Liver (tissue), 9 donors: ENCODE data around the gene USH2A. TPM values are rescaled to one million over a fixed set of nuclear protein-coding genes. Genes with fewer than 3 reads are reported as not detected.

Experiments
- DNase-seq: peaks from one replicate; pipeline ENCODE4 v3.0.0-alpha.2; 2017; ENCODE audit warnings: low spot score
- H3K27ac ChIP-seq, 2 donors: one replicate each; pipeline ENCODE4 v1.7.0; 2013; ENCODE audit warnings: inconsistent platforms in 2 of 2, low read length in 2 of 2, control low read depth in 1 of 2, low read depth in 1 of 2, mild to moderate bottlenecking in 1 of 2
- H3K27me3 ChIP-seq, 4 donors: one replicate each; pipeline versions ENCODE4 v1.6.1 to v1.7.0; 2013; ENCODE audit warnings: low read length in 3 of 4, inconsistent platforms in 1 of 4, mild to moderate bottlenecking in 1 of 4, moderate library complexity in 1 of 4; ENCODE audit not compliant: control insufficient read depth in 4 of 4, insufficient read depth in 4 of 4
- H3K36me3 ChIP-seq, 4 donors: one replicate each; pipeline versions ENCODE4 v1.6.1 to v1.7.0; 2013; ENCODE audit warnings: low read length in 3 of 4, mild to moderate bottlenecking in 3 of 4, low read depth in 1 of 4, moderate library complexity in 1 of 4; ENCODE audit not compliant: control insufficient read depth in 4 of 4, insufficient read depth in 3 of 4
- H3K4me1 ChIP-seq, 4 donors: one replicate each; pipeline versions ENCODE4 v1.6.1 to v1.7.0; 2013; ENCODE audit warnings: low read length in 3 of 4, mild to moderate bottlenecking in 3 of 4, moderate library complexity in 1 of 4; ENCODE audit not compliant: control insufficient read depth in 4 of 4, insufficient read depth in 4 of 4
- H3K4me3 ChIP-seq, 3 donors: one replicate each; pipeline versions ENCODE4 v1.6.1 to v1.7.0; 2013; ENCODE audit warnings: low read length in 3 of 3, control low read depth in 1 of 3, low read depth in 1 of 3, mild to moderate bottlenecking in 1 of 3
- H3K9ac ChIP-seq, 2 donors: one replicate each; pipeline ENCODE4 v1.7.0; 2013; ENCODE audit warnings: low read length in 2 of 2, mild to moderate bottlenecking in 2 of 2, moderate library complexity in 2 of 2, control low read depth in 1 of 2, low read depth in 1 of 2
- H3K9me3 ChIP-seq, 4 donors: one replicate each; pipeline versions ENCODE4 v1.6.1 to v1.7.0; 2013; ENCODE audit warnings: low read length in 3 of 4; ENCODE audit not compliant: control insufficient read depth in 4 of 4
- ATF3 ChIP-seq: IDR thresholded peaks from 2 replicates; pipeline ENCODE4 v1.6.1; 2016; ENCODE audit warnings: antibody characterized with exemption
- CTCF ChIP-seq: fragments of 150-350 bp; IDR thresholded peaks from 2 replicates; pipeline ENCODE4 v1.5.1; 2017; ENCODE audit warnings: improper control_type of control experiment, low read depth, low read length; ENCODE audit not compliant: missing input control
- EGR1 ChIP-seq, 2 donors: IDR thresholded peaks; 2 replicates each; pipeline ENCODE4 v1.6.1; 2016 to 2018; ENCODE audit warnings: antibody characterized with exemption in 2 of 2, low read depth in 2 of 2
- FOXA1 ChIP-seq: IDR thresholded peaks from 2 replicates; pipeline ENCODE4 v1.6.1; 2016; ENCODE audit warnings: antibody characterized with exemption
- FOXA2 ChIP-seq: IDR thresholded peaks from 2 replicates; pipeline ENCODE4 v1.6.1; 2016; ENCODE audit warnings: antibody characterized with exemption
- GABPA ChIP-seq, 2 donors: IDR thresholded peaks in 1 of 2; conservative IDR thresholded peaks in 1 of 2; 2 replicates each; pipeline ENCODE4 v1.6.1; 2016; ENCODE audit warnings: antibody characterized with exemption in 2 of 2, mild to moderate bottlenecking in 1 of 2, moderate library complexity in 1 of 2
- HNF4A ChIP-seq, 2 donors: conservative IDR thresholded peaks; 2 replicates each; pipeline ENCODE4 v1.6.1; 2016; ENCODE audit warnings: antibody characterized with exemption in 2 of 2, mild to moderate bottlenecking in 2 of 2
- HNF4G ChIP-seq: IDR thresholded peaks from 2 replicates; pipeline ENCODE4 v1.6.1; 2016; ENCODE audit warnings: antibody characterized with exemption
- JUND ChIP-seq, 2 donors: IDR thresholded peaks; 2 replicates each; pipeline ENCODE4 v1.6.1; 2016; ENCODE audit warnings: antibody characterized with exemption in 2 of 2
- MAX ChIP-seq: IDR thresholded peaks from 2 replicates; pipeline ENCODE4 v1.6.1; 2016; ENCODE audit warnings: antibody characterized with exemption
- RAD21 ChIP-seq, 2 donors: IDR thresholded peaks; 2 replicates each; pipeline ENCODE4 v1.6.1; 2016; ENCODE audit warnings: antibody characterized with exemption in 2 of 2, mild to moderate bottlenecking in 2 of 2
- REST ChIP-seq: IDR thresholded peaks from 2 replicates; pipeline ENCODE4 v1.6.1; 2016; ENCODE audit warnings: antibody characterized with exemption, mild to moderate bottlenecking
- SP1 ChIP-seq: IDR thresholded peaks from 2 replicates; pipeline ENCODE4 v1.6.1; 2018; ENCODE audit warnings: antibody characterized with exemption, mild to moderate bottlenecking
- TAF1 ChIP-seq: conservative IDR thresholded peaks from 2 replicates; pipeline ENCODE4 v1.6.1; 2016; ENCODE audit warnings: antibody characterized with exemption, mild to moderate bottlenecking
- YY1 ChIP-seq: IDR thresholded peaks from 2 replicates; pipeline ENCODE4 v1.6.1; 2016; ENCODE audit warnings: antibody characterized with exemption, mild to moderate bottlenecking
- ZBTB33 ChIP-seq: IDR thresholded peaks from 2 replicates; pipeline ENCODE4 v1.6.1; 2016; ENCODE audit warnings: antibody characterized with exemption
- WGBS: extraction: QIAGEN DNeasy Blood & Tissue Kit; methylation state at CpG from one replicate; pipeline ENCODE4 v1.1.7; 2013; 5-methylcytosine and 5-hydroxymethylcytosine counted together
- polyA plus RNA-seq, 2 donors: library from polyadenylated mRNA; stranded (reverse) in 1 of 2; unstranded in 1 of 2; fragments of 200-250 nt in 1 of 2; fragments of >200 nt in 1 of 2; fragmentation: Nextera tagmentation in 1 of 2; extraction: Ambion mirVana in 1 of 2; gene quantifications; one replicate each; pipeline versions ENCODE4 v1.2.1 to v1.2.3, GENCODE V29; 2013 to 2015
- total RNA-seq, 2 donors: library from RNA; depleted of rRNA; stranded (reverse); fragments of >200 nt; gene quantifications; one replicate each; pipeline ENCODE4 v1.2.3, GENCODE V29; 2014
- donor health status: healthy.
- donor health status: healthy.
- donor health status: healthy.
- donor health status: healthy.
- donor health status: healthy.

USH2A gene
- total RNA-seq (1 to 10 TPM in 1 of 2 donors, under 1 TPM in 1; 0.33 to 1.0 TPM), polyA plus RNA-seq (under 1 TPM; 0.14 to 0.28 TPM)

GRCh38 chr1:216422821-216423520 is at the start of gene USH2A:
TSS of gene USH2A (minus strand) at chr1:216423448. CDS start at chr1:216422336, 1,112 bp downstream.
- no peak for TF ChIP-seq GABPA (IDR thresholded peaks at IDR 0.05 in 1 of 2, conservative IDR thresholded peaks at IDR 0.05 in 1 of 2)
- TF ChIP-seq EGR1 (IDR thresholded peaks at IDR 0.05; ENCODE audit: low read depth in 2 of 2), result no peak
- no peak for TF ChIP-seq RAD21 (IDR thresholded peaks at IDR 0.05)
- no peak for TF ChIP-seq TAF1
- no peak for TF ChIP-seq JUND (IDR thresholded peaks at IDR 0.05)
- Histone ChIP-seq H3K36me3 (no peaks in the 10 kb centered on the region), H3K9me3 (no peaks in the 10 kb centered on the region), H3K4me1 (peaks cover 0 to 12% (median 6%) of the 10 kb centered on the region in 4 donors), H3K9ac (no peak within 1 kb of the TSS), H3K4me3 (no peak within 1 kb of the TSS), H3K27ac (no peak within 1 kb of the TSS), H3K27me3 (no peaks in the 10 kb centered on the region)
- no peak for DNase-seq
- 69% methylated on average over 5 of the region's 5 CpGs for WGBS

- H3K9ac ChIP-seq, result no peak overlapping the region
- 87% methylated on average over 3 of the region's 3 CpGs for WGBS
- H3K4me1 ChIP-seq, result no peaks in the 10 kb centered on the region
- no peak overlapping the region for H3K4me3 ChIP-seq
- no peaks in the 10 kb centered on the region for H3K9me3 ChIP-seq
- H3K27me3 ChIP-seq, result no peaks in the 10 kb centered on the region
- TF ChIP-seq CTCF, result no peak
- no peak for TF ChIP-seq ZBTB33
- no peak for TF ChIP-seq RAD21 (IDR thresholded peaks at IDR 0.05)
- no peak for TF ChIP-seq HNF4A (conservative IDR thresholded peaks at IDR 0.05)
- TF ChIP-seq GABPA (IDR thresholded peaks at IDR 0.05 in 1 of 2, conservative IDR thresholded peaks at IDR 0.05 in 1 of 2), result no peak
- no peak for TF ChIP-seq FOXA1
- TF ChIP-seq TAF1, result no peak
- TF ChIP-seq EGR1 (IDR thresholded peaks at IDR 0.05; ENCODE audit: low read depth in 2 of 2), result no peak
- no peak for TF ChIP-seq JUND (IDR thresholded peaks at IDR 0.05)
- TF ChIP-seq SP1, result no peak
- TF ChIP-seq MAX, result no peak
- TF ChIP-seq REST, result no peak
- no peak for TF ChIP-seq HNF4G
- TF ChIP-seq YY1, result no peak
- TF ChIP-seq FOXA2, result no peak
- no peak for TF ChIP-seq ATF3
- no peak for DNase-seq
- no peak overlapping the region for H3K27ac ChIP-seq
- H3K36me3 ChIP-seq, result no peaks in the 10 kb centered on the region
Measured at GRCh38 chr1:216466162-216466801, 43.0 kb upstream of the USH2A start.
